Upper lobe of left lung (tissue), 6 donors: ENCODE results near the gene MFAP5. TPM values are rescaled to one million over a fixed set of nuclear protein-coding genes. Genes with fewer than 3 reads are reported as not detected.

Experiments used
- ATAC-seq, 2 donors: fragments of 200-7000 bp; cut with Tn5 transposase; one replicate each; pipeline ENCODE4 v1.9.1; 2022; ENCODE audit warnings: mild to moderate bottlenecking in 2 of 2, moderate library complexity in 2 of 2; ENCODE audit not compliant: low FRiP score in 2 of 2
- DNase-seq, 2 donors: peaks; one replicate each; pipeline ENCODE4 v3.0.0-alpha.2; 2019 to 2020
- H3K27ac ChIP-seq, 4 donors: fragments of 200-600 bp; sonication (generic); one replicate each; pipeline ENCODE4 v1.5.1; 2016 to 2019
- H3K27me3 ChIP-seq, 4 donors: fragments of 200-600 bp; sonication (generic); one replicate each; pipeline ENCODE4 v1.5.1; 2017 to 2019
- H3K36me3 ChIP-seq, 4 donors: fragments of 200-600 bp; sonication (generic); one replicate each; pipeline ENCODE4 v1.5.1; 2016 to 2019
- H3K4me1 ChIP-seq, 4 donors: fragments of 200-600 bp; sonication (generic); one replicate each; pipeline ENCODE4 v1.5.1; 2018 to 2019
- H3K4me3 ChIP-seq, 4 donors: fragments of 200-600 bp; sonication (generic); one replicate each; pipeline ENCODE4 v1.5.1; 2017 to 2019; ENCODE audit warnings: mild to moderate bottlenecking in 2 of 4, moderate library complexity in 1 of 4
- H3K9me3 ChIP-seq, 4 donors: fragments of 200-600 bp; sonication (generic); one replicate each; pipeline ENCODE4 v1.5.1; 2018 to 2019
- CTCF ChIP-seq, 6 experiments: fragments of 450-650 bp in 4 of 6; fragments of 200-600 bp in 2 of 6; sonication (generic) in 2 of 6; IDR thresholded peaks; one replicate each; pipeline ENCODE4 v1.5.1; 2016 to 2019; ENCODE audit warnings: antibody characterized with exemption in 6 of 6
- EP300 ChIP-seq, 4 donors: sonication (generic); formaldehyde crosslinking; IDR thresholded peaks; one replicate each; pipeline ENCODE4 v1.5.1; 2017; ENCODE audit warnings: antibody characterized with exemption in 4 of 4, control low read depth in 2 of 4
- POLR2A ChIP-seq, 4 donors: fragments of 450-650 bp; IDR thresholded peaks; one replicate each; pipeline ENCODE4 v1.5.1; 2016 to 2017; ENCODE audit warnings: antibody characterized with exemption in 4 of 4, mild to moderate bottlenecking in 2 of 4
- POLR2AphosphoS5 ChIP-seq, 2 donors: sonication (generic); formaldehyde crosslinking; IDR thresholded peaks; one replicate each; pipeline ENCODE4 v1.5.1; 2017; ENCODE audit warnings: antibody characterized with exemption in 2 of 2
- WGBS, 2 donors: methylation state at CpG; one replicate each; pipeline ENCODE4 v1.1.5; 2017 to 2018; 5-methylcytosine and 5-hydroxymethylcytosine counted together
- total RNA-seq, 6 donors: library from RNA; depleted of rRNA in 4 of 6; stranded (reverse); fragments of >200 nt in 4 of 6; gene quantifications; one replicate each; pipeline versions ENCODE4 v1.1.0 to v1.2.1, GENCODE V29; 2016 to 2021
- donor health status: DM: no; HTN: no; CAD: no; lungs with moderate emphysema.
- donor health status: DM: no; HTN: yes; CAD: no; lungs with severe emphysema.

Gene MFAP5
- total RNA-seq, 6 donors from 2014 or later = 2.1 to 102 (median 8.5) TPM

GRCh38 chr12:8685051-8685450 is 22.4 kb upstream of the MFAP5 start:
- no peak overlapping the region for H3K27ac ChIP-seq
- no peaks in the 10 kb centered on the region for H3K27me3 ChIP-seq
- TF ChIP-seq POLR2AphosphoS5 (IDR thresholded peaks at IDR 0.05) = no peak
- WGBS, 2 donors = 85 to 89% methylated on average over 2 of the region's 2 CpGs
- no peak for ATAC-seq
- no peaks in the 10 kb centered on the region for H3K9me3 ChIP-seq
- no peak for DNase-seq
- peaks cover 21 to 31% (median 25%) of the 10 kb centered on the region in 4 donors for H3K4me1 ChIP-seq
- H3K36me3 ChIP-seq = no peaks in the 10 kb centered on the region
- H3K4me3 ChIP-seq = no peak overlapping the region

GRCh38 chr12:8681129-8681884 is 18.7 kb upstream of the MFAP5 start:
- DNase-seq (peak in 1 of 2 donors; percentile 67), ATAC-seq (peak; percentile 56 to 75)
- Histone ChIP-seq H3K27ac (peak overlapping the region; percentile 7 to 70 (median 53)), H3K27me3 (no peaks in the 10 kb centered on the region), H3K36me3 (no peaks in the 10 kb centered on the region), H3K4me1 (peaks cover 10 to 15% (median 13%) of the 10 kb centered on the region in 4 donors), H3K4me3 (peak overlapping the region in 3 of 4 donors; percentile 17 to 29 (median 20)), H3K9me3 (no peaks in the 10 kb centered on the region)
- TF ChIP-seq POLR2AphosphoS5 (IDR thresholded peaks at IDR 0.05) (peak in 1 of 2 donors; percentile 28), POLR2A (IDR thresholded peaks at IDR 0.05) (no peak), EP300 (IDR thresholded peaks at IDR 0.05) (peak in 2 of 4 donors; percentile 41 to 64)
- WGBS, 2 donors = 26 to 35% methylated on average over 11 of the region's 11 CpGs

- 84 to 86% methylated on average over 9 of the region's 9 CpGs for WGBS, 2 donors
- H3K4me3 ChIP-seq = no peak overlapping the region
- no peak for ATAC-seq
- H3K9me3 ChIP-seq = no peaks in the 10 kb centered on the region
- DNase-seq = no peak
- no peaks in the 10 kb centered on the region for H3K27me3 ChIP-seq
- no peak overlapping the region for H3K27ac ChIP-seq
- H3K36me3 ChIP-seq = no peaks in the 10 kb centered on the region
- peaks cover 11 to 20% (median 16%) of the 10 kb centered on the region in 4 donors for H3K4me1 ChIP-seq
- TF ChIP-seq EP300 (IDR thresholded peaks at IDR 0.05) (no peak), CTCF (IDR thresholded peaks at IDR 0.05) (no peak), POLR2A (IDR thresholded peaks at IDR 0.05) (no peak), POLR2AphosphoS5 (IDR thresholded peaks at IDR 0.05) (no peak)
Measured at GRCh38 chr12:8680533-8680932, 17.9 kb upstream of the MFAP5 start.

- no peaks in the 10 kb centered on the region for H3K9me3 ChIP-seq
- WGBS, 2 donors = 85 to 89% methylated on average over 3 of the region's 3 CpGs
- H3K36me3 ChIP-seq = no peaks in the 10 kb centered on the region
- DNase-seq = no peak
- no peak for ATAC-seq
- H3K4me1 ChIP-seq = peaks cover 11 to 20% (median 16%) of the 10 kb centered on the region in 4 donors
- no peaks in the 10 kb centered on the region for H3K27me3 ChIP-seq
- no peak overlapping the region for H3K27ac ChIP-seq
- TF ChIP-seq EP300 (IDR thresholded peaks at IDR 0.05) (no peak), POLR2AphosphoS5 (IDR thresholded peaks at IDR 0.05) (no peak), CTCF (IDR thresholded peaks at IDR 0.05) (no peak), POLR2A (IDR thresholded peaks at IDR 0.05) (no peak)
- no peak overlapping the region for H3K4me3 ChIP-seq
Measured at GRCh38 chr12:8678661-8679111, 16.1 kb upstream of the MFAP5 start.

- ATAC-seq = no peak
Measured at GRCh38 chr12:8677362-8677761, 14.7 kb upstream of the MFAP5 start.

More at GRCh38 chr12:8677362-8677761, 14.7 kb upstream of the MFAP5 start:
- Histone ChIP-seq H3K27ac (no peak overlapping the region), H3K4me3 (no peak overlapping the region), H3K27me3 (no peaks in the 10 kb centered on the region), H3K9me3 (no peaks in the 10 kb centered on the region), H3K36me3 (no peaks in the 10 kb centered on the region), H3K4me1 (peaks cover 11 to 20% (median 16%) of the 10 kb centered on the region in 4 donors)
- TF ChIP-seq POLR2AphosphoS5 (IDR thresholded peaks at IDR 0.05) (no peak), POLR2A (IDR thresholded peaks at IDR 0.05) (no peak), EP300 (IDR thresholded peaks at IDR 0.05) (no peak), CTCF (IDR thresholded peaks at IDR 0.05) (no peak)
- 88 to 100% methylated on average over 3 of the region's 3 CpGs for WGBS, 2 donors
- no peak for DNase-seq
